KOPT-K1 (cell line): ENCODE data around the gene DMTF1.
"Not testable (repeated sequence)": the region's sequence is repeated elsewhere in the genome, so short reads cannot be mapped to it uniquely, and the experiment has no call there.

Experiments used
- H3K27ac ChIP-seq: fragments of 200-600 bp; sonication (generic); 2 replicates; pipeline ENCODE4 v1.5.1; 2016; ENCODE audit warnings: antibody characterized with exemption, mild to moderate bottlenecking, low read depth, low read length; ENCODE audit not compliant: poor library complexity, severe bottlenecking
- H3K36me3 ChIP-seq: fragments of 200-600 bp; sonication (generic); 2 replicates; pipeline ENCODE4 v1.5.1; 2017; ENCODE audit warnings: antibody characterized with exemption, mild to moderate bottlenecking, low read length, moderate library complexity; ENCODE audit not compliant: insufficient read depth
- H3K9me3 ChIP-seq: fragments of 200-600 bp; sonication (generic); 2 replicates; pipeline ENCODE4 v1.5.1; 2017; ENCODE audit warnings: antibody characterized with exemption, low read length, mild to moderate bottlenecking; ENCODE audit not compliant: insufficient read depth, poor library complexity, severe bottlenecking

The DMTF1 gene

GRCh38 chr7:87199700-87200450 is 47.6 kb downstream of the DMTF1 start:
- peaks cover 98% of the 10 kb centered on the region for H3K36me3 ChIP-seq
- peaks cover 29% of the 10 kb centered on the region for H3K9me3 ChIP-seq
- no peak overlapping the region for H3K27ac ChIP-seq

- Histone ChIP-seq H3K9me3 (peaks cover 51% of the 10 kb centered on the region), H3K36me3 (peaks cover 97% of the 10 kb centered on the region), H3K27ac (no peak overlapping the region)
Observed at GRCh38 chr7:87202208-87202607, 50.0 kb downstream of the DMTF1 start.

- peaks cover 95% of the 10 kb centered on the region for H3K36me3 ChIP-seq
- H3K9me3 ChIP-seq: peaks cover 55% of the 10 kb centered on the region
- no peak overlapping the region for H3K27ac ChIP-seq
Observed at GRCh38 chr7:87202705-87203104, 50.5 kb downstream of the DMTF1 start.

- H3K27ac ChIP-seq: not testable (repeated sequence)
- peaks cover 92% of the 10 kb centered on the region for H3K36me3 ChIP-seq
- H3K9me3 ChIP-seq: peaks cover 60% of the 10 kb centered on the region
Observed at GRCh38 chr7:87203929-87204328, 51.7 kb downstream of the DMTF1 start.

- H3K9me3 ChIP-seq: peaks cover 61% of the 10 kb centered on the region
- H3K27ac ChIP-seq: no peak overlapping the region
- H3K36me3 ChIP-seq: peaks cover 88% of the 10 kb centered on the region
Observed at GRCh38 chr7:87204933-87205332, 52.7 kb downstream of the DMTF1 start.

GRCh38 chr7:87205701-87206100 is 53.4 kb downstream of the DMTF1 start:
- H3K36me3 ChIP-seq: peaks cover 84% of the 10 kb centered on the region
- peaks cover 61% of the 10 kb centered on the region for H3K9me3 ChIP-seq
- H3K27ac ChIP-seq: not testable (repeated sequence)

DNA sequence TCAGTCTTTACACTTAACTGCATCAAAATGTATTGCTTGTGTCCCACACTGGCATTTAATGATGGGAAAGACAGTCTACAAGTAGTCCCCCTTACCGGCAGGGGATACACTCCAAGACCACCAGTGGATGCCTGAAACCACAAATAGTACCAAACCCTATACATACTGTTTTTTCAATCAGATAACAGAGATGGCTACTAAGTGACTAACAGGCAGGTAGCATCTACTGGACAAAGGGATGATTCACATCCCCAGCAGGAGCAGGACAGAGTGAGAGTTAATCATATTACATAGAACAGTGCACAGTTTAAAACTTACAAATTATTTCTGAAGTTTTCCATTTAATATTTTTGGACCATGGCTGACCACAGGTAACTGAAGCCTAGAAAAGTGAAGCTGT is 54.1 kb downstream of the DMTF1 start:
- Histone ChIP-seq H3K36me3 (peaks cover 84% of the 10 kb centered on the region), H3K9me3 (peaks cover 61% of the 10 kb centered on the region), H3K27ac (no peak overlapping the region)

- peaks cover 36% of the 10 kb centered on the region for H3K9me3 ChIP-seq
- no peak overlapping the region for H3K27ac ChIP-seq
- peaks cover 66% of the 10 kb centered on the region for H3K36me3 ChIP-seq
Observed at GRCh38 chr7:87209295-87209924, 57.2 kb downstream of the DMTF1 start.

DNA sequence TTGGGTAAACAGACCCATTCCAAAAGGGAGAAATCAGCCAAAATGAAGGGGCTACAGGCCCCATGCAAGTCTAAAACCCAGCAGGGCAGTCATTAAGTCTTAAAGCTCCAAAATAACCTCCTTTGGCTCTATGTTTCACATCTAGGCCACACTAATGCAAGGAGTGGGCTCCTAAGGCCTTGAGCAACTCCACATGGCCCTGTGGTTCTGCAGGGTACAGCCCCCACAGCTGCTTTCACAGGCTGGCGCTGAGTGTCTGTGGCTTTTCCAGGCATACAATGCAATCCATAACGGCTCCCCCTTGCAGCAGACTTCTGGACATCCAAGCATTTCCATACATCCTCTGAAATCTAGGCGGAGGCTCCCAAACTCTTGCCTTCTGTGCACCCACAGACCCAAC is 58.3 kb downstream of the DMTF1 start:
- Histone ChIP-seq H3K27ac (no peak overlapping the region), H3K36me3 (peaks cover 58% of the 10 kb centered on the region), H3K9me3 (peaks cover 25% of the 10 kb centered on the region)

DNA sequence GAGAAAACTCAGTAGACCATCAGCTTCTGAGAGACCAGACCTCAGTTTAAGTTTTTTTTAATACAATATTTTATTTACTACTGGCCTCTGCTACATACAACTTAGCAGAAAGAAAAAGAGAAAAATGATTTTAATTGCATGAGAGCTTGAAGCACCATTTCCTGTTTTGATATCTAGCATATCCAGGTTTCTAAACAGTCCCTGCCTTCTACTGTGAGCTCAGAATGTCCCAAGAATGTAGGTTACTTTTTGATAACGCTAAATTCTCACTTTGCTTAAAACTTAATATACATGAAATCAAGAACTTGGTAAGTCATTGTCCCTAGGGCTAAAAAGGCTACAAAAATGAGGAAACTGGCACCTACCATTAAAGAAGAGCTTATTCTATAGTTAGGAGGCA is 60.2 kb downstream of the DMTF1 start:
- Histone ChIP-seq H3K27ac (no peak overlapping the region), H3K9me3 (peaks cover 8% of the 10 kb centered on the region), H3K36me3 (peaks cover 42% of the 10 kb centered on the region)

DNA sequence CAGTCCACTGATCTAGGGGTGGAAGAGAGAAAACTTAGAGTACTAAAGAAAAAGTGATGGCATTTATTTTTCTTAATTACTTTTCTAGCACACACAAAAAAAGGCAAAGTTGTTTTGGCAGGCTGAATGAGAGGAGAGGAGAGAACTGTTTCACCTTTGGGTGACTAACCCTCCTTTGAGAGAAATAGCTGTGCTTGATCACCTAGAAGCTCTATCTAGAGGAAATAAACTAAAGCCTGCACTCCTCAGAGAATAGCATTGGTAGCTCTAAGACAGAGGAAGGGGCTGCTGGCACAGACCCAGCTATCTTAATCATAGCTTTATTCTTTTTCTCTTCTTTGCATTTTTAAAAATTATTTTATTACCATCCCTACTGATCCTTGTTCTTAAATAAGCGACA is 61.0 kb downstream of the DMTF1 start:
- Histone ChIP-seq H3K27ac (no peak overlapping the region), H3K9me3 (peaks cover 5% of the 10 kb centered on the region), H3K36me3 (peaks cover 37% of the 10 kb centered on the region)

DNA sequence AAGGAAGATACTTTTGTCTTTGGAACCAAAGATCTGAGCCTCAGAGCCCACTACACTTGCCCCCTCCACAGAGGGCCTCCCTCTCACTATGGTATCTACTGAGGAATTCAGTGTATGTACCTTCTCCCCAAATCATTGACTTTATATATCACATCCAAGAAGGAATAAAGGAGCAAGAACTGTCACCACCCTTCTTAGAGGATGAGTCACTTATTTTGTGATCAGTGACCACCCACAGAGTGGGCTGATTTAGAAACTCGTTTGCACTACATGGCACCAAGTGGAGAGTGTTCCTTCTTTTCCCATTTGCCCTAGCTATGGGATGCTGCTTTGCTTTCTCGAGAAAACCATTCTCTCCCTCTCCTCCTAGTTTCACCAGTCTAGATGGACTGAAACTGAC is 61.6 kb downstream of the DMTF1 start:
- Histone ChIP-seq H3K27ac (no peak overlapping the region), H3K9me3 (peaks cover 2% of the 10 kb centered on the region), H3K36me3 (peaks cover 32% of the 10 kb centered on the region)

- Histone ChIP-seq H3K9me3 (no peaks in the 10 kb centered on the region), H3K27ac (no peak overlapping the region)
Observed at GRCh38 chr7:87215046-87215445, 62.8 kb downstream of the DMTF1 start.

DNA sequence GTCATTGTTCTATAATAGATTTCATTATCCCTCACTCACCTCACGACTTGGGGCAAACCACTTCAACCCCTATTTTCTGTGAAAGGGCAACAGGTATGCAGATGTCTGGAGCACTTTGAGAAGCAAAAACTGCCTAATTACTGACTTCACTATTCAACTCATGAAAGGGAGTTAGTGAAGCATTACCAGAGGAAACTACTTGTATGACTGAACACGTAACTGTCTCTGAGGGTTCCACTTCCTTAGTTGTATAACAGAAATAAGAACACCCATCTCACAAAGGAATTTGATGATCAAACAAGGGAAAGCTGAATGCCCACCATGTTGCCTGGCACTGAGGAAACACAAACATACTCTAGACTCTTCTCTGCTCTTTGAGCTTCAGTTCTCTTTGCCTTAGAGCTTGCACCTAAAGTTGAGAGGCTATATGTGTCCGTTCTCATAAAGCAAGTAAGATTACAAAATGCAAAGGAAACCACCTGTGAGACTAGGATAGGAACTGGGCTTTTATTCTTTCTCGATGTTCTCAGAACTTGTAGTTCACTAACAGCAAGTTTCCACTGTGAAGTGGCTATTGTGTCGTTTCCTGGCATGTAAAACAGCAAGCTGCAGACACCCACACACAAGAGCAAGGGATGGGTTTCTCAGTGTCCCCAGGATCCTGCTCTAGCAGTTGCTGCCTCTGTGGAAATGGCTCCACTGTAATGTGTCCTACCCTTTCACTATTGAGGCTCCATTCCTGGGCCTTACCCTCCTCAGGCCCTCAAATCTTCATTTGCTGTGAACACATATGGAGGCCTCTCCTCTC is 64.7 kb downstream of the DMTF1 start:
- Histone ChIP-seq H3K36me3 (peaks cover 8% of the 10 kb centered on the region), H3K27ac (peak overlapping the region; percentile 66)

More at GRCh38 chr7:87215046-87215445, 62.8 kb downstream of the DMTF1 start:
- peaks cover 24% of the 10 kb centered on the region for H3K36me3 ChIP-seq

DNA sequence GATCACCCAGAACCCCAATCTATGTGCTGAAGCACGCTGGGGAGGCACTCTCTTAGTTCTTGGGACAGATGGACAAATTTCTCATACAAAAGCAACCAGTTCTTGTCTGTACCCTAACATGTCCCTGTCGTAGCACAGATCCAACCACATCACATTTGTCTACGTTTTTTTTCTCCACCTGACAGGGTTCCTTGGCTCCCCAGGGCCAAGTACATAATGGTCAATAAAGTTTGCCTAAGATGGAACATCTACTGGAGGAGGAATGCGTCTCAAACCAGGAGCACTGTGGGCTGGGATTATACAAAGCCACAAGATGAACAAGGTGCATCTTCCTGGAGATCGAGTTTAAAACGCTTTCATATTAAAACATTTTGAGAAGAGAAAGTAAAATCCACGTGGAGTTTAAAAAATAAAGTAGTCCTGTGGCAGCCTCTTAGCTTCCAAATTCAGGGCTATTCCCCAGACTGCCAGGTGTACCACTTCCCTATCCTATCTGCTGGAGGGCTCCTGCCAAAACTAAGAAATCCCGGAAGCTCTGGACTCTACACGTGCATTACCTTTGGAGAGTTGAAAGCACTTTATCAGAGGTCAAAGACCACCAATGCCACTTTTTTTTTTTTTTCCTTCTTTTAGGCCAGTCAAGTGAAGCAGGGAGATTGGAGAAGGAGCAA is 65.9 kb downstream of the DMTF1 start:
- Histone ChIP-seq H3K27ac (peak overlapping the region; percentile 66), H3K36me3 (0 out of 2 replicates have a peak, but pooled peaks cover 3% of the 10 kb centered on the region), H3K9me3 (no peaks in the 10 kb centered on the region)

More for the DNA sequence above, 64.7 kb downstream of the DMTF1 start:
- H3K9me3 ChIP-seq: no peaks in the 10 kb centered on the region
